SK-N-SH (cell line): ENCODE results near the gene HMGB2.

Experiments used
- CTCF ChIP-seq: fragments of 200-600 bp; sonication (generic); IDR thresholded peaks from 2 replicates; pipeline ENCODE4 v1.6.1; 2017; ENCODE audit warnings: antibody characterized with exemption, mild to moderate bottlenecking, moderate library complexity
- EZH2phosphoT487 ChIP-seq: fragments of 200-600 bp; sonication (generic); IDR thresholded peaks from 2 replicates; pipeline ENCODE4 v1.6.1; 2017; ENCODE audit warnings: low read depth, mixed run types, mild to moderate bottlenecking, antibody characterized with exemption, moderate library complexity, borderline replicate concordance
- POLR2AphosphoS5 ChIP-seq: IDR thresholded peaks from 2 replicates; pipeline ENCODE4 v1.6.1; 2012; ENCODE audit warnings: low read depth, low read length
- SMC3 ChIP-seq: IDR thresholded peaks from 2 replicates; pipeline ENCODE4 v1.6.1; 2012; ENCODE audit warnings: low read depth, low read length, improper control_type of control experiment

GRCh38 chr4:173281406-173282255 is 52.5 kb downstream of the HMGB2 start:
- no peak for TF ChIP-seq CTCF
- TF ChIP-seq POLR2AphosphoS5, result no peak
- no peak for TF ChIP-seq EZH2phosphoT487
- no peak for TF ChIP-seq SMC3
